NCI-H1092 (cell line): Measurements from ENCODE around the gene PI4K2B.
"Not testable (repeated sequence)": the region's sequence is repeated elsewhere in the genome, so short reads cannot be mapped to it uniquely, and the experiment has no call there.

ENCODE experiments used
- DNase-seq: peaks from one replicate; lab custom pipeline; 2025; lab: John Stamatoyannopoulos, UW

PI4K2B gene

DNA sequence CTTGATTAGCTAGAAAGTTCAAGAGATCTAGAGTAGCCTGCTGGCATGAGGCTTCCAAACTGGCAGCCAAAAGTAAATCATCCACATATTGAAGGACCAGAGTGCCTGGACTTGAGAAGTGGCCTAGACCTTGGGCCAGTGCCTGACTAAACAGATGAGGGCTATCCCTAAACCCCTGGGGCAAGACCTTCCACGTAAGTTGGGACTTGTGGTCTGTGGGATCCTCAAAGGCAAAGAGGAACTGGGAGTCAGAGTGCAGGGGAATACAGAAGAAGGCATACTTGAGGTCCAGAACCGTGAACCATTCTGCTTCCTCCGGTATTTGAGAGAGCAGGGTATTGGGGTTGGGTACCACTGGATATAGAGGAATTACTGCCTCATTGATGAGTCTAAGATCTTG is 8.4 kb downstream of the PI4K2B start:
- DNase-seq: not testable (repeated sequence)

DNA sequence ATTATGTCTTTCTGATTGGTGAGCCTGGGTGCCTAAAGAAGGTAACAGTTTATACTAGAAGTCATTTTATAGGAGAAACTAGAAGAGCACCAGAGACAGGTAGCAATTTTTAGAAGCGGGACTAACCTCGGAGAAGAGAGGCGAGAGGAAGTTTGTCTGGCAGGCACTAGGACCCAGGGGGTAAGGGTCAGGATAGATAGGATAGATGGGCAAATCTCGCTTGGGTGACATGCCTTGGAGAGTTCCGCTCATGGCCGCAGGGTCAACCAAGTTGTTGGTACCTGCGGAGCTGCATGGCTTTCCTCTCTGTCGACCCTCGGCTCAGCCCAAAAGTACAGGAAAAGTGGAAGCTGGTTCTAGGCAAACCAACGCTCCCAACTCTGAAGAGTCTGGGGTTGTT is 11.3 kb downstream of the PI4K2B start:
- DNase-seq: no peak

DNA sequence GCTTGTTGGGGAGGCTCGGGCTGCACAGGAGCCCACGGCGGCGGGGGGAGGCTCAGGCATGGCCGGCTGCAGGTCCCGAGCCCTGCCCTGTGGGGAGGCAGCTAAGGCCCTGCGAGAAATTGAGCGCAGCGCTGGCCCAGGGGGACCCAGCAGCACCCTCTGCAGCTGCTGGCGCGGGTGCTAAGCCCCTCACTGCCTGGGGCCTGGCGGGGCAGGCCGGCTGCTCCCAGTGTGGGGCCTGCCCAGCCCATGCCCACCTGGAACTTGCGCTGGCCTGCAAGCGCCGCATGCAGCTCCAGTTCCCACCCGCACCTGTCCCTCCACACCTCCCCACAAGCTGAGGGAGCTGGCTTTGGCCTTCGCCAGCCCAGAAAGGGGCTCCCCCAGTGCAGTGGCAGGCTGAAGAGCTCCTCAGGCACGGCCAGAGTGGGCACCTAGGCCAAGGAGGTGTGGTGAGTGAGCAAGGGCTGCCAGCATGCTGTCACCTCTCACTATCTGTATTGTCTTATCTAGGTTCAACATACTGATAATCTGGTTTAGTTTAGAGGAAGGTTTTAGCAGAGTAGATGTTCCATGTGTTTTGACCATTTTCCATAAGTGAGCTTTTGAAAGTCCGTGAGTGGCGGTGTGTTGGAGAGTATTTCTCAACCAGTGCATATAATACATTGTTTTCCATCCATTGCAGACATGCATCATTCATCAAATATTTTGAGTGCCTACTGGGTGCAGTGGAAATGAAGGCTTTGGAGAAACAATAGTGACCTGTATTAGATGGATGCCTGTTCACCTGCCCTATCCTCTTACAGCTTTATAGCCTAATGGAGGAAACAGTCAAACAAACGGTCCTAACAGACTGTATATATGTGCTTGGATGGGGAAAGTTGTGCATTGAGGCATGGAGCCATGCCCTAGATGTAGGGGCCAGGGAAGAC is 13.1 kb downstream of the PI4K2B start:
- no peak for DNase-seq

DNA sequence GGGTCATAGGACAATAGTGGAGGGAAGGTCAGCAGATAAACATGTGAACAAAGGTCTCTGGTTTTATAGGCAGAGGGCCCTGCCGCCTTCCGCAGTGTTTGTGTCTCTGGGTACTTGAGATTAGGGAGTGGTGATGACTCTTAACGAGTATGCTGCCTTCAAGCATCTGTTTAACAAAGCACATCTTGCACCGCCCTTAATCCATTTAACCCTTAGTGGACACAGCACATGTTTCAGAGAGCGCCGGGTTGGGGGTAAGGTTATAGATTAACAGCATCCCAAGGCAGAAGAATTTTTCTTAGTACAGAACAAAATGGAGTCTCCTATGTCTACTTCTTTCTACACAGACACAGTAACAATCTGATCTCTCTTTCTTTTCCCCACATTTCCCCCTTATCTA is 15.0 kb downstream of the PI4K2B start:
- DNase-seq: not testable (repeated sequence)

DNA sequence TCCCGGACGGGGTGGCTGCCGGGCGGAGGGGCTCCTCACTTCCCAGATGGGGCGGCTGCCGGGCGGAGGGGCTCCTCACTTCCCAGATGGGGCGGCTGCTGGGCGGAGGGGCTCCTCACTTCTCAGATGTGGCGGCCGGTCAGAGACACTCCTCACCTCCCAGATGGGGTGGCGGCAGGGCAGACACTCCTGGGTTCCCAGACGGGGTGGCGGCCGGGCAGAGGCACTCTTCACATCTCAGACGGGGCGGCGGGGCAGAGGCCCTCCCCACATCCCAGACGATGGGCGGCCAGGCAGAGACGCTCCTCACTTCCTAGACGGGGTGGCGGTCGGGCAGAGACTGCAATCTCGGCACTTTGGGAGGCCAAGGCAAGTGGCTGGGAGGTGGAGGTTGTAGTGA is 15.7 kb downstream of the PI4K2B start:
- not testable (repeated sequence) for DNase-seq

DNA sequence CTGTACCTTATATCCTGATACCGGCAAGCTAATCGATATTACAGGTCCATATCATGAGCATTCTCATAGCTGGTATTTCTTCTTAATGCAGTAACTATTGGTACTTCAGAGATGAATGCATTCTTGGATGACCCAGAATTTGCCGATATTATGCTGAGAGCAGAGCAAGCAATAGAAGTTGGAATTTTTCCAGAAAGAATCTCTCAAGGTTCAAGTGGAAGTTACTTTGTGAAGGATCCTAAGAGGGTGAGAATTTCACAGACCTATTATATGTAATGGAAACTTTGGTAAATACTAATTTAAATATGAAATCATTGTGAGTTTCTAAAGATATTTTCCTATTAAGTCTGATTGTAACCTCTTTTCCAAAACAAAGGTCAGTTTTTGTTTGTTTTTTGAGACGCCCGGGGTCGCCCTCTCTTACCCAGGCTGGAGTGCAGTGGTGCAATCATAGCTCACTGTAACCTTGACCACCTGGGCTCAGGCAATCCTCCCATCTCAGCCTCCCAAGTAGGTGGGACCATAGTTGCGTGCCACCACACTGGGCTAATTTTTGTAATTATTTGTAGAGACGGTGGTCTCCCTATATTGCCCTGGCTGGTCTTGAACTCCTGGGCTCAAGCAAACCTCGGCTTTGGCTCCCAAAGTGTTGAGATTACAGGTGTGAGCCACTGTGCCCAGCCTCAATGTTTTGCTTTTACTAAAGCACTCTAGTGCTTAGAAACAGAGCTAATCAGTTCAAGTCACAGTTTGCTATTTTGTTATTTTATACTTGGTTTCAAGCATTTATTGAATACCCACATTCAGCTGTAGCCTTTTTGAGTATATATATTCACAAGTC is 18.6 kb downstream of the PI4K2B start:
- no peak for DNase-seq

DNA sequence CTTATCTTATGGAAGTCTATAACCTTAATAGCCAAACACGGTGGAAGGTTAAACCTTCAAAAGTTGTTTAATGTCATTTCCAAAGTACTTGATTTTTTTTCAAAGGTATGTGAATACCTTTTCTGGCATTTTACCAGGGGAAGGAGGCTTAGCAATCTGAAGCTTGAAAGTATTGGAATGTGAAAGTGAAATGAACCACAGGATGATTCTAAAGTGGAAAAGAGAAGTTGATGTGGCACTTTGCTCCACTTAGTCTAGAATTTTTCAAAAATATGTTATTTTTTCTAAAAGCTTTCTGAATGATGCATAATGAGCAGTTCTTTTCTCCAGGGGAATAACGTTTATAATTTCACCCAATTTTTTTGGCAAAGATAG is 19.2 kb downstream of the PI4K2B start:
- DNase-seq: no peak

DNA sequence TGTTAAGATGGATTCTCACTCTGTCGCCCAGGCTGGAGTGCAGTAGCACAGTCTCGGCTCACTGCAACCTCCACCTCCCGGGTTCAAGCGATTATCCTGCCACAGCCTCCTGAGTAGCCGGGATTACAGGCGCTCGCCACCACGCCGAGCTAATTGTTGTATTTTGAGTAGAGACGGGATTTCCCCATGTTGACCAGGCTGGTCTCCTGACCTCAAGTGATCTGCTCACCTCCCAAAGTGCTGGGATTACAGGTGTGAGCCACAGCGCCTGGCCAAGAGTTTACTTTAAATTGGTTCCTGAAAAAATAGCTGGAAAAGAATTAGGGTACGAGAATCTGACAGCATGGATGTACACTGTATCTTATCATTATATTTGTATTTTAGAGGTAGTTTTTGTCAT is 20.0 kb downstream of the PI4K2B start:
- not testable (repeated sequence) for DNase-seq

DNA sequence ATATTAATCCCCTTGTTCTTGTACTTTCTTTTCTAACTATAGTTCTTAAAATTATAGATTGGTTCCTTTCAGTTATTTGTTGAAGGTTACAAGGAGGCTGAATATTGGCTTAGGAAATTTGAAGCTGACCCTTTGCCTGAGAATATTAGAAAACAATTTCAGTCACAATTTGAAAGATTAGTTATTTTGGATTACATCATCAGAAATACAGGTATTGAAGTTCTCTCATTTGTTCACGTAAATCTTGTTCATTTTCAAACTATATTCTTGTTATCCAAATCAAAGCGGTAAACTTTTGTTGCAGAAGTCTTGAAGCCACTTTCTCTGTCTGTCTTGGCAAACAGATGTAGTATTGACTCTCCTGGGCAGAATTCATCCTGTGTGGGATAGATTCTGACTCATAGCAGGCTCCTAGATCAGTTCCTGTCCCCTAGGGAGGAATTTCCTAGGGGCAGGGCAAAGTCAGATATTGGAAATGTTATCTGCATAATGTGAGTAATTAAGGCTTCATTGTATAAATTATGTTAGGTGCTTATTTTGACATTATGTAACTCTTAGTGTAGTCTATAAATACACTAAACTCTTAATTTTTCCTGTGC is 25.2 kb downstream of the PI4K2B start:
- no peak for DNase-seq

DNA sequence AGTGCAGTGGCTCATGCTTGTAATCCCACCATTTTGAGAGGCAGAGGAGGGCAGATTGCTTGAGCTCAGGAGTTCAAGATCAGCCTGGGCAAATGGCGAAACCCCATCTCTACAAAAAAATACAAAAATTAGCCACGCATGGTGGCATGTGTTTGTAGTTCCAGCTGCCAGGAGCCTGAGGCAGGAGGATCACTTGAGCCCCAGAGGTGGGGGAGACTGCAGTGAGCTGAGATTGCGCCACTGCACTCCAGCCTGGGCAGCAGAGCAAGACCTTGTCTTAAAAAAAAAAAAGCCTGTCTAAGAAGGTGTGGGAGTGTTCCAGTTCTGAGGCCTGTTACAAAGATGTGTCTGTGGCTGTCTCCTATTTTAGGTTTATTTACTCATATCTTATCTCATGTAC is 38.0 kb downstream of the PI4K2B start:
- no peak for DNase-seq

DNA sequence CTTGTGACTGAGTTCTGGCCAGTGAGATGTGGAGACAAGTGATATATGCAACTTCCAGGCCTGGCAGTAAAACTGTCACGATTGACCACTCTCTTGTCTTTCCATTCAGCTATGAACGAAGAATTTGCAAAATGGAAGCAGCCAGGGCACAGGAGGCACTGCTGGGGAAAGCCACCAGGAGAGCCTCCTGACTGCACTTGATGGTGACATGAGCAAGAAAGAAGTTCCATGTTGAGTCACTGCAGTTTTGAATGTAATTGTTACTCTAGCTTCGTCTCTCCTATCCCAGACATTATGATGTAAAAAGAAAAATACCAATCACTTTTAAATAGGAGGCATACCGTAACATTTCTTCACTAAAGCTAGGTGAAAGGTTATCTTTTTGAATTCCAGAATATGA is 46.4 kb downstream of the PI4K2B start:
- DNase-seq: no peak

DNA sequence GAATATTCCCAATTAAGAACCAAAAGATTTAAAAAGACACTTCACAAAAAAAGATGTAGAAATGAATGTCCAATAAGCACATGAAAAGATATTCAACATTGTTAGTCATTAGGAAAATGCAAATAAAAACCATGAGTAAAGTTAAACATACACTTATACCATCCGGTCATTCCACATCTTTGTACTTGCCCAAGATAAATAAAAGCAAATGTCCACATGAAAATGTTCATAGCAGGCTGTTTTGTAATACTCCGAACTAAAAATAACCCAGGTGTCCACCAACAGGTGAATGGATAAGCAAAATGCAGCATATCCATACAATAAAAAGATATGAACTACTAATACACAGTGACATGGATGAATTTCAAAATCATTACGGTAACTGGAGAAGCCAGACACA is 50.1 kb downstream of the PI4K2B start:
- DNase-seq: no peak

DNA sequence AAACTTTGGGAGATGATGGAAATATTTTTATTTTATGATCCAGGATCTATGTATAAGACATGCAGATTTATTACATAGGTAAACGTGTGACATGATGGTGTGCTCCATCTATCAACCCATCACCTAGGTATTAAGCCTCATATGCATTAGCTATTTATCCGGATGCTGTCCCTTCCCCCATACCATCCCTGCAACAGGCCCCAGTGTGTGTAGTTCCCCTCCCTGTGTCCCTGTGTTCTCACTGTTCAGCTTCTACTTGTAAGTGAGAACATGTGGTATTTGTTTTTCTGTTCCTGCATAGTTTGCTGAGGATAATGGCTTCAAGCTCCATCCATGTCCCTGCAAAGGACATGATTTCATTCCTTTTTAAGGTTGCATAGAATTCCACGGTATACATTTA is 50.6 kb downstream of the PI4K2B start:
- DNase-seq: no peak

DNA sequence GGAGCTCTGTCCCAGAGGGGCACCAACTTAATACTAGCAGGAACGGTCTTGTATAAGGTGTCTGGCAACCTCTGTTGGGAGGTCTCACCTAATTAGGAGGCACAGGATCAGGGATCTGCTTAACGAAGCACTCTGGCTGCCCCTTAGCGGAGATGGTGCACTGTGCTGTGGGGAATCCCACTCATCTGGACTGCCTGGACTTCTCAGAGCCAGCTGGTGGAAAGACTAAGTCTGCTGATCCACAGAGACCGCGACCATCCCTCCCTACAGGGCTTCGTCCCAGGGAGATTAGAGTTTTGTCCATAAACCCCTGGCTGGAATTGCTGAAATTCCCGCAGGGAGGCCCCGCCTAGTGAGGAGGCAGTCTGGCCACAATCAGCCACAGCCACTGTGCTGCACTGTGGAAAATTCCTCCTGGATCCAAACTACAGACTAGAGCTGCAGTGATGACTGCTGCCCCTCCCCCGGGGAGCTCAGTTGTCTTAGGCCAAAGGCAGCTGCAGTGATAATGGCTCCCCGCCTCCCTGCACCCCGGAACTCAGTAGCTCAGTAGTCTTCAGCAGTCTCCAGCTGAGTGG is 56.7 kb downstream of the PI4K2B start:
- DNase-seq: no peak

DNA sequence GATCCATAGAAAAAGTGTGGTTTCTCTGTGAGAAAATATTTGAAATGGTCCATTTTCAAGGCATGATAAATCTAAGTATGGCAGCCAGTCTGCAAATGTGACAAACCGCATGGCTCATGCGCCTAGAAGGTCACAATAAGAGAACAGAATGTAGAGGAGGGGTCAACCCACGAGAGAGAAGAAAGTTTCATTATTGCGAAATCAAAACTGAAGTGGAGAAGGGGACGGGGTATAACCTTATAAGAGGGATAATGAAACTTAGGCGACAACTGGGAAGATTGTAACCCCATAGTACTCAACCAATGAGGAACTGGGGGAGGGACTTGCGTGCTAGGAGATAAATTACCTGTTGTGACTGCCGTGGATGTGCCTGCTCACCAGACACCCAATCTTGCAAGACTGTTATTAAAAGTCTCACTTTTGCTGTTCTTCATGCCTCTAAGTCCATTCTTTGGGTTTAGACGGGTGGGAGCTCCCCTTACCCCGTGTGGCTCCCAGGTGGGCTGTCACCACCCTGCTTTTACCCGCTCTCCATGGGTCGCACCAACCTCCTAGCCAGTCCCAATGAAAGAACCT is 57.4 kb downstream of the PI4K2B start:
- no peak for DNase-seq

DNA sequence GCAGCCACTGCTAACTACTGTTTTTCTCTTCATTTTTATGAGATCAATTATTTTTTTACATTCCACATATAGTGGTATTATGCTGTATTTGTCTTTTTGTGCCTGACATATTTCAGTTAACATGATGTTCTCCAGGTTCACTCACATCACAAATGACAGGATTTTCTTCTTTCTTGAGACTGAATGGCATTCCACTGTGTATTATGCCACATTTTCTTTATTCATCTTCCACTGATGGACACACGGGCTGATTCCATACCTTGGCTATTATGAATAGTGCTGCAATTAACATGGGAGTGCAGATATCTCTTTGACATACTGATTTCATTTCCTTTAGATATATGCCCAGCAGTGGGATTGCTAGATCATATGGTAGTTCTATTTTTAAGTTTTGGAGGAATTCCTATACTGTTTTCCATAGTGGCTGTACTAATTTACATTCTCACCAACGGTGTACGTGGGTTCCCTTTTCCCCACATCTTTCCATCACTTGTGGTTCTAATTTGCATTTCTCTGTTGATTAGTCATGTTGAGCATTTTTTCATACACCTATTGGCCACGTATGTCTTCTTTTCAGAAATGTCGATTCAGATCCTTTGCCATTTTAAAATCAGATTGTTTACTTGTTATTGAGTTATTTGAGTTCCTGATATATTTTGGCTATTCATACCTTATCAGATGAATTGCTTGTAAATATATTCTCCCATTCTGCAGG is 63.9 kb downstream of the PI4K2B start:
- DNase-seq: no peak

DNA sequence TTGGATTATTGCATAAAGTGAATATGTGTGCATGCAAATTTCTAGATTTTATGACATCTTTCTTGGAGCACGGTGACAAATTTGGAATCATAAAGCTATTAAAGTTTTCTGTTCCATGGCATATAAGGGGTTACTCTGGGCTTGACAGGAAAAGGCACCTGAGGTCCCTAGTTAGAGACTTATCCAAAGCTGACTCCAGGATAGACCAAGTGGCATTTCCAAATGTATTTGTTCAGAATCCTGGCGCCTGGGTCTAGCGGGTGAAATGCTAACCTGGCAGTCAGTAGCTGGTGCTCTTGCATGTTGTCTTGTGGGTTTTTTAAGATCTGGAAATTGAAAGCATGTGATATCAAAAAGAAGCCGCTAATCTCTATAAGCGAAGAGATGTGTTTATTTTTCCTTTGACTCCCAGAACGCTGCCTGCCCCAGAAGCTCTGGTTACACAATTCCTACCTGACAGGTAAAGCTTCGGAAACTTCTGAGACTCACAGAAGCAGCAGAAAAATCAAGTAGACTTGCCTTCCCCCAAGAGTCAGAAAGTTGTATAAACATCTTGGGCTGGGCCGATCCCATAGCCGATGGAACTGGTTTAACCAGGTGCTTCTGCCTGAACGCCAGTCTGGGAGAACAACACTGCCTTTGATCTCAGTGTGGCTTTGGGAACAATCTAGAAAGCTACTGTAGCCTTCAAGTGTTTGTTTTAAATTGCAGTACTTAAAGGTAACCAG is 65.8 kb downstream of the PI4K2B start:
- no peak for DNase-seq

DNA sequence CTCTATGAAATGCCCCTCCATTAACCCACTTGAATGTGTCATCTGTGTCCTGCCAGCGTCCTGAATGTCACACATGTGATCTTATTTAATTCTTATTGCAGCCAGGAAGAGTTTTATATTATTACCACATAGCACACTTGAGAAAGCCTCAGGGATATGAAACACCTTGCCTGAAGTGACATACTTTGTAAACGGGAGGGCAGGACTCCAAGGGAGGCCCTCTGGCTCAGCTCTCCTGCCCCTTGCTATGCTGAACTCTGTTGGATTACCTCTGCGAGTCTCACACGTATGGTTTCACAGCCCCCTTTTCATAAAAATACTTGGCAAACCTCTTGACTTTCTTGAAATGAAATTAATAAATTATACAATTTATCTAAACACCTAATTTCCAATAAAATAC is 67.6 kb downstream of the PI4K2B start:
- DNase-seq: no peak

DNA sequence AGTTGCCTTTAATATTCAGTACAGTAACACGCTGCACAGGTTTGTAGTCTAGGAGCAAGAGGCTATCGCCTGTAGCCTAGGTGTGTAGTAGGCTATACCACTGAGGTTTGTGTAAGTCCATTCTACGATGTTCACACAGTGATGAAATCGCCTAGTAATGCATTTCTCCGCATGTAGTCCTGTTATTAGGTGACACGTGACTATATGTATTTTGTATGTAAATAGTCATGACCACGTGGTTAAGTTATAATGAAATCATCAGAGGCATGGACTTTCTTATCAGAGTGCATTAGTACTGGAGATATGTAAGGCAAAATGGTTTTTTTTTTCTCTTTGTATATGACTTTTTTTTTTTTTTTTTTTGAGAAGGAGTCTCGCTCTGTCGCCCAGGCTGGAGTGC is 68.8 kb downstream of the PI4K2B start:
- DNase-seq: no peak

DNA sequence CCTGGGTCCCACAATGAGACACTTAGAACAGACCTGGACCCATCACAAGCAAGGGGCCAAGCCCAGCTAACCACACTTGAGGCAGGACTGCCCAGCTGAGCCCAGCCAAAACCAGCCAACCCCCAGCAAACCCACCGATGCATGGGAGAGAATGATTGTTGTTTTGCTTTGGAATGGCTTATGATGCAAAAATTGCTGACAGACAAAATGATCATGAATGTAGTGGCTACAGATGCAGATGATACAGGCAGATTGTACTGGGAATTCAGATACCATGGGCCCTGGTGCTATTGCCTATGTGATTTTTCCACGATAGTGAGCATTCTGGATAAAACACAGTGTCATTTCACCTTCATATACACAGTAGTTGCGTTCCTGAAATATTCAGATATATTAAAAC is 69.7 kb downstream of the PI4K2B start:
- DNase-seq: no peak
